ENCODE measurements around the gene INPP5E. TPM values are rescaled to one million over a fixed set of nuclear protein-coding genes. Genes with fewer than 3 reads are reported as not detected.
A peak's percentile ranks its signal among the peaks of the same experiment; 100 is the strongest.

INPP5E gene, protein sequence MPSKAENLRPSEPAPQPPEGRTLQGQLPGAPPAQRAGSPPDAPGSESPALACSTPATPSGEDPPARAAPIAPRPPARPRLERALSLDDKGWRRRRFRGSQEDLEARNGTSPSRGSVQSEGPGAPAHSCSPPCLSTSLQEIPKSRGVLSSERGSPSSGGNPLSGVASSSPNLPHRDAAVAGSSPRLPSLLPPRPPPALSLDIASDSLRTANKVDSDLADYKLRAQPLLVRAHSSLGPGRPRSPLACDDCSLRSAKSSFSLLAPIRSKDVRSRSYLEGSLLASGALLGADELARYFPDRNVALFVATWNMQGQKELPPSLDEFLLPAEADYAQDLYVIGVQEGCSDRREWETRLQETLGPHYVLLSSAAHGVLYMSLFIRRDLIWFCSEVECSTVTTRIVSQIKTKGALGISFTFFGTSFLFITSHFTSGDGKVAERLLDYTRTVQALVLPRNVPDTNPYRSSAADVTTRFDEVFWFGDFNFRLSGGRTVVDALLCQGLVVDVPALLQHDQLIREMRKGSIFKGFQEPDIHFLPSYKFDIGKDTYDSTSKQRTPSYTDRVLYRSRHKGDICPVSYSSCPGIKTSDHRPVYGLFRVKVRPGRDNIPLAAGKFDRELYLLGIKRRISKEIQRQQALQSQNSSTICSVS
- total RNA-seq (30.3 TPM), polyA plus RNA-seq (1 to 10 TPM; 1.9 to 4.4 (median 2.3) TPM)

DNA sequence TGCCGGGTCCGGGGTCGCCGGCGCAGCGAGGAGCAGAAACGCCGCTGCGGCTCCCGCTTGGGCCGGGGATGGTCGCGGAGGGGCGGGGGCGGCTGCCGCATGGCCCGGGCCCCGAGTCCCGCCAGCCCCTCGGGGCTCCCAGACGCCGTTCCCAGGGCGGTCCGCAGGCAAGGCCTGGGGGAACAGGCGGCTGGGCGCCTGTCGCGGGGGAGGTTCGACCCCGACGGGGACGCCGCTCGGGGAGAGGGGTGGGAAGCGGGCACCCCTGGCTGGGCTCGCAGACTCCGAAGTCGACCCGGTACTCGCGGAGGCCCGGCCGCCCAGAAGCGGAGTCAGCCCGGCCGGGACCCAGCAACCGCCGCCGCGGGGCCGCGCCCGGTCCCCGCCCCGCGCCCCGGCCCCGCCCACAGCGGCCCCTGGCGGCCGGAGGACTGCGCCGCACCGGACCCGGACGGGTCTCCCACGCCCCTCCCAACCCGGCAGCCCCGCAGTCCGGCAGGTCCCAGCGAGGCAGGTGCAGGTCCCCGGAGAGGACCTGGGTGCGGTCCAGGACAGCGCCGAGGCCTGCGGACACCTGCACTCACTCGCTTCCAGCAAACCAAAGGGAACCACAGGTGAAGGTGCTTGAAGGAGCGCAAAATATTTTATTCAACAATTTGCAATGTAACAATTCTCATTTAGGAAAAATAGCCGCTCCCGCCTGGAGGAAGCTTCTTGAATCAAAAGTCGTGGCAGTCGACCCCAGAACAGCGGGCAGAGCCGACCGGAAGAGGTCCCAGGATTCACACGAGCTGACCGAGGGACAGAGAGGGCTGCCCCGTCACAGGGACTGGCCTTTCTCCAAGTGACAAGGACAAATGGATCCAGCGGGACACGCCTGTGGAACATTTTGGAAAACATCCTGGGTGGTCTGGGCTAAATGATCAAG is at the start of gene INPP5E:
Gene INPP5E (minus strand): TSS at position 365 of the 928 bp plus-strand sequence. CDS start 426 bp downstream, outside the sequence.
- no peaks in the 10 kb centered on the region for H3K9me3 ChIP-seq (ENCODE audit: control insufficient read depth in 2 of 2, low read length in 2 of 2)
- Mint-ChIP-seq H3K4me3 (peak within 1 kb of the TSS; percentile 87 to 95 (median 92)), H3K9me3 (peaks cover 0 to 2% (median 0%) of the 10 kb centered on the region in 7 donors), H3K36me3 (peaks cover 22% of the 10 kb centered on the region), H3K27ac (peak within 1 kb of the TSS in 1 of 3 donors; percentile 79), H3K27me3 (peaks cover 4% of the 10 kb centered on the region), H3K4me1 (peaks cover 0 to 32% (median 19%) of the 10 kb centered on the region in 4 donors)
- H3K27ac ChIP-seq (ENCODE audit: insufficient read depth, low read length, poor library complexity, severe bottlenecking), result peak within 1 kb of the TSS; percentile 65
- peak within 1 kb of the TSS; percentile 56 for H3K4me3 ChIP-seq (ENCODE audit: low read depth, low read length)
- peak; percentile 82 to 85 for ATAC-seq (ENCODE audit: low read depth in 2 of 2)
- H3K4me1 ChIP-seq (ENCODE audit: control insufficient read depth, insufficient read depth, low read length, poor library complexity, severe bottlenecking), result peaks cover 33% of the 10 kb centered on the region
- no peaks in the 10 kb centered on the region for H3K27me3 ChIP-seq (ENCODE audit: control insufficient read depth, insufficient read depth, low read length)
- peak; percentile 73 to 84 (median 76) for DNase-seq
- peaks cover 24% of the 10 kb centered on the region for H3K36me3 ChIP-seq (ENCODE audit: control insufficient read depth, insufficient read depth, low read length)

DNA sequence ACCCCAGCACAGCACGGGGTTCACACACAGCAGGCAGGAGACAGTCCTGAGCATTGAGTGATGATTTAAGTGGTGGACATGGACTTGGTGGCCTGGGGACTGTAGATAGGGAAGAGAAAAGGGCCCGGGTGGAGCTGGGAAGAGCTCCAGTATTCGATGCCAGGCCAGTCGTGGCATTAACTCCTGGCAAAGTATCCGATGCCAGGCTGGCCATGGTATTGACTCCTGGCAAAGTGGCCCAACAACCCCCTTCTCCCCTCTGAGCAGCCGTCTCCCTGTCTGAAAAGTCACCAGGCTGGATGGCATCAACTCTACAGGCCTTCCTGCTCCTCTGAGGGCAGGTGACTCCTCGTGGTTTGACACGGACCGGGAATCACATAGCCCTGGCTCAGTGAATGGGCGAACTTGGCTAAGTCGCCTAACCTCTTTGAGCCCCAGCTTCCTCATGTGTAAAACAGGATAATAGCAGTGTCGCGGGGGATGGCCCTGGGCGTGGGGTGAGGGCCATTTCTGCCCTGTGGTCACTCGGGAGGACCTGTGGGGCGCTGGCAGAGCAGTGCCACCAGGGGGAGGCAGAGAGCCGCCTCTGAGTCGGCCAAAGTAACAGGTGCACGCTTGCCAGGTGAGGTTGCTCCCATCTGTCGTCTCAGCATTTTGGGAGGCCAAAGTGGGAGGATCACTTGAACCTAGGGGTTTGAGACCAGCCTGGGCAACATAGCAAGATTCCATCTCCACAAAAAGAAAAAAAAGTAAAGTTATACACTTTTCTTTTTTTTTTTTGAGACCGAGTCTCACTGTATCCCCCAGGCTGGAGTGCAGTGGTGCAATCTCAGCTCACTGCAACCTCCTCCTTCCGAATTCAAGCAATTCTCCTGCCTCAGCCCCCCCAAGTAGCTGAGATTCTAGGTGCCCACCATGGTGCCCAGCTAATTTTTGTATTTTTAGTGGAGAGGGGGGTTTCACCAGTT is 48.9 kb upstream of the INPP5E start:
- Histone ChIP-seq H3K27me3 (ENCODE audit: control insufficient read depth, insufficient read depth, low read length) (no peaks in the 10 kb centered on the region), H3K4me3 (ENCODE audit: low read depth, low read length) (no peak overlapping the region), H3K9me3 (ENCODE audit: control insufficient read depth in 2 of 2, low read length in 2 of 2) (no peaks in the 10 kb centered on the region), H3K4me1 (ENCODE audit: control insufficient read depth, insufficient read depth, low read length, poor library complexity, severe bottlenecking) (peaks cover 17% of the 10 kb centered on the region), H3K27ac (ENCODE audit: insufficient read depth, low read length, poor library complexity, severe bottlenecking) (no peak overlapping the region), H3K36me3 (ENCODE audit: control insufficient read depth, insufficient read depth, low read length) (no peaks in the 10 kb centered on the region)
- peak; percentile 29 to 44 for ATAC-seq (ENCODE audit: low read depth in 2 of 2)
- Mint-ChIP-seq H3K9me3 (peaks cover 0 to 1% (median 0%) of the 10 kb centered on the region in 7 donors), H3K4me1 (peaks cover 0 to 7% (median under 1%) of the 10 kb centered on the region in 4 donors), H3K27ac (no peak overlapping the region), H3K27me3 (peaks cover 4% of the 10 kb centered on the region), H3K4me3 (peak overlapping the region in 1 of 4 donors; percentile 76), H3K36me3 (no peaks in the 10 kb centered on the region)
- DNase-seq, result peak; percentile 65 to 76 (median 68)

DNA sequence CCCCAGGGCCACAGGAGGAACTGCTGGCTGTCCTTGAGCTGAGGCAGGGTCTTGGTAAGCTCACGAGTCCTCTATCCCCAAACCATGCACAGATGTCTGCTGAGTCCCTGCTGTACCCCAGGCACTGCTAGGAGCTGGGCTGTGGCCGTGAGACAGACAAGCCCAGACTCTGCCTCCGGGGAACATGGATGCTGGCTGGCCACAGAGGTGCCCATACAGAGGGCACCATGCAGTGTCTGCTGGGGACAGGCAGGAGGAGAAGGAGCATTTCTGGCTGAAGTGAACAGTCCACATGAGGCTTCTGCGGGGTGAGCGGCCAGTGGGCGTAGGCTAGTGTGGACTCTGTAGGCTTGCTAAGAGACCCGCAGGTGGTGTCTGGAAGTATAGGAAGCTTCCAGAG is 48.0 kb upstream of the INPP5E start:
- H3K4me3 ChIP-seq (ENCODE audit: low read depth, low read length), result no peak overlapping the region
- H3K27ac ChIP-seq (ENCODE audit: insufficient read depth, low read length, poor library complexity, severe bottlenecking), result no peak overlapping the region
- peak overlapping the region in 1 of 4 donors; percentile 64 for H3K4me3 Mint-ChIP-seq
- no peak overlapping the region for H3K27ac Mint-ChIP-seq
- ATAC-seq (ENCODE audit: low read depth in 2 of 2) (no peak), DNase-seq (no peak)
- no peaks in the 10 kb centered on the region for H3K36me3 ChIP-seq (ENCODE audit: control insufficient read depth, insufficient read depth, low read length)
- H3K36me3 Mint-ChIP-seq, result no peaks in the 10 kb centered on the region
- H3K27me3 Mint-ChIP-seq, result peaks cover 8% of the 10 kb centered on the region
- H3K4me1 ChIP-seq (ENCODE audit: control insufficient read depth, insufficient read depth, low read length, poor library complexity, severe bottlenecking), result peaks cover 18% of the 10 kb centered on the region
- H3K9me3 ChIP-seq (ENCODE audit: control insufficient read depth in 2 of 2, low read length in 2 of 2), result no peaks in the 10 kb centered on the region
- peaks cover 0 to 1% (median 0%) of the 10 kb centered on the region in 7 donors for H3K9me3 Mint-ChIP-seq
- peaks cover 0 to 9% (median 3%) of the 10 kb centered on the region in 4 donors for H3K4me1 Mint-ChIP-seq
- H3K27me3 ChIP-seq (ENCODE audit: control insufficient read depth, insufficient read depth, low read length), result no peaks in the 10 kb centered on the region

DNA sequence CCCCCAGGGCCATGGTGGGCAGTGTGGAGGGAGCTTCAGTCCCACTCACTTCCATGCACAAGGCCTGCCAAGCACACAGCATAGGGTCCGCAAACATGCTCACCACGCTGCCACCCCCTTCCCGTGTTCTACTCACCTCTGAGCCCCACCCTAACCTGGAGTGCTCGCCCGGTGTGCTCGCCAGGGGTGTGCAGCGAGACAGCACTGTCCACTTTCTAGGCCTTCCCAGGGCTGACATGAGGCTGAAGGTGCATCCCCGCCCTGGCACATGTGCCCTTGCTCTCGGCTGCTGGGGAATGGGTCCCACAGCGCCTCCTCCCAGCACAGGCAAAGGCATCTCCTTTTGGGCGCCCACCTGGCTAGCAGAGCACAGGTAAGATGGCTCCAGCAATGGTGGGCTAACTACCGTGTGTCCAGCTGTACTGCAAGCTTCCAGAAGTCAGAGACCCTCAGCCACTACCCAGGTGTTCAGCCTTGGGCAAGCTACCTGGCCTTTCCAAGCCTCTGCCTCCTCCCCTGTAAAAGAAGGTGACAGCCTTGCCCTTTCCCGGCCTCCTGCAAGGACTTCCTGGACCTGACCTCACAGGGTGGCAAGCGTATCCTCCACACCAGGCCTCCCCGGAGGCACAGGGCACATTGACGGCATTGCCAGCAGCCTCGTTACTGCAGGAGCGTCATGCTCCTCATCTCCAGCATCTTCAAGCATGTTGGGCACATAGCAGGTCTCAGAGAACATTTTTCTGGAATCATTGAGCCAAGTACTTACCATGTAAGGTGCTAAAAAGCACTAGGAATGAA is 47.4 kb upstream of the INPP5E start:
- Mint-ChIP-seq H3K27ac (no peak overlapping the region), H3K4me3 (peak overlapping the region in 1 of 4 donors; percentile 64), H3K36me3 (no peaks in the 10 kb centered on the region), H3K9me3 (peaks cover 0 to 1% (median 0%) of the 10 kb centered on the region in 7 donors), H3K27me3 (peaks cover 8% of the 10 kb centered on the region), H3K4me1 (peaks cover 0 to 13% (median 6%) of the 10 kb centered on the region in 4 donors)
- no peaks in the 10 kb centered on the region for H3K27me3 ChIP-seq (ENCODE audit: control insufficient read depth, insufficient read depth, low read length)
- ATAC-seq (ENCODE audit: low read depth in 2 of 2), result no peak
- no peaks in the 10 kb centered on the region for H3K36me3 ChIP-seq (ENCODE audit: control insufficient read depth, insufficient read depth, low read length)
- no peak overlapping the region for H3K27ac ChIP-seq (ENCODE audit: insufficient read depth, low read length, poor library complexity, severe bottlenecking)
- no peak overlapping the region for H3K4me3 ChIP-seq (ENCODE audit: low read depth, low read length)
- DNase-seq, result no peak
- peaks cover 25% of the 10 kb centered on the region for H3K4me1 ChIP-seq (ENCODE audit: control insufficient read depth, insufficient read depth, low read length, poor library complexity, severe bottlenecking)
- H3K9me3 ChIP-seq (ENCODE audit: control insufficient read depth in 2 of 2, low read length in 2 of 2), result no peaks in the 10 kb centered on the region

DNA sequence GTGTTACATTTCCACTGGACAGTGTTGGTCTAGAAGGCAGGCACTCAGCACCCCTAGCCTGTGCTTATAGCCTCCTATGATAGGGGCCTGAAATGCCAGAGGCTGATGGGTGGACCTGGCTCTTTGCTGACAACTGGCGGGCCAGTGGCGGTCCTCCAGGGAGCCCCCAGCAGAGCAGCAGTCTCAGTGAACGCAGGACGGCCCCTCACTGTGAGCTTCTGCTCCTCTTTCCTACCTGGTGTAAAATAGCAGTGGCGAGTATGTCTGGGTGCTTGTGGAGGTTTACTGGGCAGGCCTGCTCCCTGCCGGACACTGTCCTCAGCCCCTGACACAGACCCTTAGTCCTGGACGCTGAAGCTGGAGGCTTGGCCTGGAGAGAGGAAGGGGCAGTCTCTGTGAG is 46.5 kb upstream of the INPP5E start:
- Mint-ChIP-seq H3K4me1 (peaks cover 0 to 22% (median 13%) of the 10 kb centered on the region in 4 donors), H3K27ac (no peak overlapping the region), H3K9me3 (peaks cover 0 to 1% (median 0%) of the 10 kb centered on the region in 7 donors), H3K27me3 (peaks cover 8% of the 10 kb centered on the region), H3K4me3 (peak overlapping the region in 1 of 4 donors; percentile 87), H3K36me3 (no peaks in the 10 kb centered on the region)
- Histone ChIP-seq H3K27ac (ENCODE audit: insufficient read depth, low read length, poor library complexity, severe bottlenecking) (no peak overlapping the region), H3K4me1 (ENCODE audit: control insufficient read depth, insufficient read depth, low read length, poor library complexity, severe bottlenecking) (peaks cover 34% of the 10 kb centered on the region), H3K27me3 (ENCODE audit: control insufficient read depth, insufficient read depth, low read length) (no peaks in the 10 kb centered on the region), H3K4me3 (ENCODE audit: low read depth, low read length) (no peak overlapping the region), H3K9me3 (ENCODE audit: control insufficient read depth in 2 of 2, low read length in 2 of 2) (no peaks in the 10 kb centered on the region), H3K36me3 (ENCODE audit: control insufficient read depth, insufficient read depth, low read length) (no peaks in the 10 kb centered on the region)
- no peak for DNase-seq
- no peak for ATAC-seq (ENCODE audit: low read depth in 2 of 2)

Measured in CD4-positive, CD25-positive, alpha-beta regulatory T cell (primary cell).